SK-N-SH (cell line): ENCODE results near the gene PRMT5. TPM values are rescaled to one million over a fixed set of nuclear protein-coding genes. Genes with fewer than 3 reads are reported as not detected.

ENCODE experiments used
- CTCF ChIA-PET: fragments of 300-600, 350-600 bp; formaldehyde crosslinking; extraction: SDS; loops from one replicate; lab custom pipeline; 2021; lab: Yijun Ruan, JAX
- POLR2A ChIA-PET: fragments of 350-600 bp; sonication (Branson Sonifier 250); formaldehyde crosslinking; extraction: SDS; loops from one replicate; lab custom pipeline; 2020; ENCODE audit warnings: antibody characterized with exemption, inconsistent platforms; lab: Yijun Ruan, JAX
- DNase-seq: peaks from one replicate; pipeline ENCODE4 v3.0.0; 2012
- H2AFZ ChIP-seq: fragments of 200-600 bp; sonication (generic); 2 replicates; pipeline ENCODE4 v1.8.1; 2016; ENCODE audit warnings: antibody characterized with exemption, mild to moderate bottlenecking, low read depth
- H3F3A ChIP-seq: fragments of 200-600 bp; sonication (generic); replicated peaks from 2 replicates; pipeline ENCODE3; 2016; ENCODE audit warnings: antibody characterized with exemption, mild to moderate bottlenecking; ENCODE audit not compliant: insufficient read depth
- H3K27ac ChIP-seq, 2 experiments: fragments of 200-500 bp in 1 of 2; fragments of 200-600 bp in 1 of 2; sonication (Bioruptor generic) in 1 of 2; sonication (generic), shearing (Covaris generic) in 1 of 2; 2 replicates each; pipeline versions ENCODE4 v1.5.1 to v1.6.1; 2014 to 2016; ENCODE audit warnings: low read depth in 2 of 2, inconsistent platforms in 1 of 2, low read length in 1 of 2, mild to moderate bottlenecking in 1 of 2, mixed read lengths in 1 of 2
- H3K27me3 ChIP-seq: fragments of 200-600 bp; sonication (generic), shearing (Covaris generic); 2 replicates; pipeline ENCODE4 v1.6.1; 2016; ENCODE audit warnings: mixed run types; ENCODE audit not compliant: insufficient read depth
- H3K36me3 ChIP-seq, 2 experiments: fragments of 200-500 bp in 1 of 2; fragments of 200-600 bp in 1 of 2; sonication (Bioruptor generic) in 1 of 2; sonication (generic) in 1 of 2; replicated peaks in 1 of 2; 2 replicates each; pipeline versions ENCODE3 to v1.5.1; 2014 to 2016; ENCODE audit warnings: low read length in 1 of 2, mild to moderate bottlenecking in 1 of 2; ENCODE audit not compliant: insufficient read depth in 2 of 2, control insufficient read depth in 1 of 2
- H3K4me1 ChIP-seq, 2 experiments: fragments of 200-500 bp in 1 of 2; fragments of 200-600 bp in 1 of 2; sonication (Bioruptor generic) in 1 of 2; sonication (generic), shearing (Covaris generic) in 1 of 2; 2 replicates each; pipeline versions ENCODE4 v1.5.1 to v1.6.1; 2014 to 2016; ENCODE audit warnings: low read depth in 1 of 2, low read length in 1 of 2, mixed run types in 1 of 2; ENCODE audit not compliant: insufficient read depth in 2 of 2, control insufficient read depth in 1 of 2
- H3K4me2 ChIP-seq: fragments of 200-600 bp; sonication (generic), shearing (Covaris generic); 2 replicates; pipeline ENCODE4 v1.6.1; 2017; ENCODE audit warnings: mixed run types
- H3K4me3 ChIP-seq, 2 experiments: fragments of 200-500 bp in 1 of 2; fragments of 200-600 bp in 1 of 2; sonication (Bioruptor generic) in 1 of 2; sonication (generic), shearing (Covaris generic) in 1 of 2; 2 replicates each; pipeline versions ENCODE4 v1.5.1 to v1.8.1; 2014 to 2016; ENCODE audit warnings: low read depth in 2 of 2, inconsistent platforms in 1 of 2, low read length in 1 of 2, mild to moderate bottlenecking in 1 of 2, mixed read lengths in 1 of 2, moderate library complexity in 1 of 2
- H3K79me2 ChIP-seq: fragments of 200-600 bp; sonication (generic); 2 replicates; pipeline ENCODE4 v1.8.1; 2017; ENCODE audit warnings: mild to moderate bottlenecking; ENCODE audit not compliant: insufficient read depth
- H3K9ac ChIP-seq: fragments of 200-600 bp; sonication (generic); 2 replicates; pipeline ENCODE4 v1.6.1; 2017; ENCODE audit warnings: mixed run types
- H3K9me2 ChIP-seq: fragments of 200-600 bp; sonication (generic); 2 replicates; pipeline ENCODE4 v1.6.1; 2017; ENCODE audit warnings: mixed run types
- H3K9me3 ChIP-seq: fragments of 200-600 bp; sonication (generic); 2 replicates; pipeline ENCODE4 v1.6.1; 2017; ENCODE audit warnings: mixed run types, mild to moderate bottlenecking, moderate library complexity
- H4K20me1 ChIP-seq: fragments of 200-600 bp; sonication (generic); 2 replicates; pipeline ENCODE4 v1.6.1; 2017; ENCODE audit warnings: mild to moderate bottlenecking, mixed run types; ENCODE audit not compliant: insufficient read depth
- CHD2 ChIP-seq: fragments of 150-350 bp; IDR thresholded peaks from 2 replicates; pipeline ENCODE4 v1.6.1; 2018; ENCODE audit warnings: low read length; ENCODE audit not compliant: partially characterized antibody
- CTCF ChIP-seq: fragments of 200-600 bp; sonication (generic); IDR thresholded peaks from 2 replicates; pipeline ENCODE4 v1.6.1; 2017; ENCODE audit warnings: antibody characterized with exemption, mild to moderate bottlenecking, moderate library complexity
- ELF1 ChIP-seq: IDR thresholded peaks from 2 replicates; pipeline ENCODE4 v1.4.0; 2012
- EZH2phosphoT487 ChIP-seq: fragments of 200-600 bp; sonication (generic); IDR thresholded peaks from 2 replicates; pipeline ENCODE4 v1.6.1; 2017; ENCODE audit warnings: low read depth, mixed run types, mild to moderate bottlenecking, antibody characterized with exemption, moderate library complexity, borderline replicate concordance
- GATA2 ChIP-seq: sonication (generic); formaldehyde crosslinking; IDR thresholded peaks from 2 replicates; pipeline ENCODE4 v1.5.0; 2020; ENCODE audit warnings: mild to moderate bottlenecking, missing genetic modification reagents
- IRF3 ChIP-seq: fragments of 150-350 bp; IDR thresholded peaks from 2 replicates; pipeline ENCODE4 v1.6.1; 2016; ENCODE audit warnings: mild to moderate bottlenecking, low read depth, low read length
- NFIC ChIP-seq: IDR thresholded peaks from 2 replicates; pipeline ENCODE4 v1.4.0; 2012; ENCODE audit warnings: borderline replicate concordance
- POLR2AphosphoS5 ChIP-seq: IDR thresholded peaks from 2 replicates; pipeline ENCODE4 v1.6.1; 2012; ENCODE audit warnings: low read depth, low read length
- RAD21 ChIP-seq: IDR thresholded peaks from 2 replicates; pipeline ENCODE4 v1.6.1; 2012; ENCODE audit warnings: mild to moderate bottlenecking, low read length
- REST ChIP-seq: IDR thresholded peaks from 2 replicates; pipeline ENCODE4 v1.6.1; 2012; ENCODE audit warnings: mild to moderate bottlenecking, low read depth, low read length, moderate library complexity
- RFX5 ChIP-seq: IDR thresholded peaks from 2 replicates; pipeline ENCODE4 v1.6.1; 2012; ENCODE audit warnings: mild to moderate bottlenecking, improper control_type of control experiment, low read length
- TCF12 ChIP-seq: IDR thresholded peaks from 2 replicates; pipeline ENCODE4 v1.4.0; 2012
- USF1 ChIP-seq: IDR thresholded peaks from 2 replicates; pipeline ENCODE4 v1.4.0; 2012; ENCODE audit warnings: low read depth, borderline replicate concordance
- WGBS: methylation state at CpG from one replicate; pipeline ENCODE4 v1.1.6; 2017; ENCODE audit warnings: low lambda C conversion rate; 5-methylcytosine and 5-hydroxymethylcytosine counted together
- polyA plus RNA-seq, 3 experiments: library from polyadenylated mRNA; depleted of rRNA; stranded (reverse); fragments of >200 nt; gene quantifications; 2 replicates each; pipeline ENCODE4 v1.2.3, GENCODE V29; 2012

PRMT5 gene
- polyA plus RNA-seq, 1 of the 3 experiments (the other 2 are of a cell fraction), result 132 TPM

GRCh38 chr14:22978487-22978837 is 49.3 kb upstream of the PRMT5 start:
- DNase-seq, result no peak
- POLR2A ChIA-PET, result interaction anchor here (1.6 kb wide), 1 partner anchor 93 kb away, joined by 5 read pairs; no protein-coding TSS in a partner anchor
- CTCF ChIA-PET, result interaction anchor here (0.6 to 34.9 kb wide), 7 partner anchors 7 to 144 kb away, joined by 3 to 1566 read pairs (median 11); partner anchors contain the start of genes AJUBA, CDH24, PRMT5 and PSMB11
- Histone ChIP-seq H3K27me3 (no peaks in the 10 kb centered on the region), H3K79me2 (peaks cover 50% of the 10 kb centered on the region), H2AFZ (no peak overlapping the region), H3K9ac (peak overlapping the region; percentile 70), H3K4me1 (peaks cover 41 to 49% of the 10 kb centered on the region in 2 experiments), H3K9me3 (no peaks in the 10 kb centered on the region), H4K20me1 (no peaks in the 10 kb centered on the region), H3K27ac (peak overlapping the region; percentile 89 to 92), H3K4me2 (peak overlapping the region; percentile 94), H3K9me2 (no peaks in the 10 kb centered on the region), H3K4me3 (peak overlapping the region in 1 of 2 experiments; percentile 82; a peak in 1 of 4 replicates), H3F3A (peaks cover 36% of the 10 kb centered on the region)
- WGBS, result 48% methylated on average over 3 of the region's 3 CpGs
- TF ChIP-seq TCF12 (no peak), USF1 (no peak), GATA2 (CRISPR knock-in tag) (no peak), CHD2 (no peak), REST (no peak), RFX5 (no peak)
- TF ChIP-seq, all 33 proteins: peak for 0
- H3K36me3 ChIP-seq, result peaks cover 11 to 21% of the 10 kb centered on the region in 2 experiments

GRCh38 chr14:22977684-22978486 is 48.7 kb upstream of the PRMT5 start:
- no peaks in the 10 kb centered on the region for H3K9me3 ChIP-seq
- H3F3A ChIP-seq, result peaks cover 36% of the 10 kb centered on the region
- H3K79me2 ChIP-seq, result peaks cover 49% of the 10 kb centered on the region
- 7% methylated on average over 8 of the region's 8 CpGs for WGBS
- H3K9me2 ChIP-seq, result no peaks in the 10 kb centered on the region
- peak overlapping the region; percentile 94 for H3K4me2 ChIP-seq
- peaks cover 16 to 27% of the 10 kb centered on the region in 2 experiments for H3K36me3 ChIP-seq
- H3K4me1 ChIP-seq, result peaks cover 41 to 46% of the 10 kb centered on the region in 2 experiments
- no peak overlapping the region for H2AFZ ChIP-seq
- H3K9ac ChIP-seq, result peak overlapping the region; percentile 70
- CTCF ChIA-PET, result interaction anchor here (0.6 to 34.9 kb wide), 10 partner anchors 8 to 143 kb away, joined by 3 to 1566 read pairs (median 6); partner anchors contain the start of genes AJUBA, CDH24, HAUS4 and PRMT5
- peak; percentile 47 for DNase-seq
- POLR2A ChIA-PET, result interaction anchor here (1.1 to 1.6 kb wide), 3 partner anchors 48 to 93 kb away, joined by 3 to 5 read pairs (median 5); partner anchors contain the start of gene PRMT5
- no peaks in the 10 kb centered on the region for H4K20me1 ChIP-seq
- H3K27ac ChIP-seq, result peak overlapping the region; percentile 89 to 92
- H3K27me3 ChIP-seq, result no peaks in the 10 kb centered on the region
- peak overlapping the region in 1 of 2 experiments; percentile 82; a peak in 2 of 4 replicates for H3K4me3 ChIP-seq
- TF ChIP-seq POLR2AphosphoS5 (no peak), USF1 (no peak), NFIC (peak; percentile 51), CHD2 (no peak), IRF3 (no peak), TCF12 (no peak; the same call in 1 of the 2 replicates), EZH2phosphoT487 (no peak), RAD21 (no peak), CTCF (no peak), GATA2 (CRISPR knock-in tag) (no peak), ELF1 (no peak)
